ENCODE measurements around the gene SULT1C2. TPM values are rescaled to one million over a fixed set of nuclear protein-coding genes. Genes with fewer than 3 reads are reported as not detected.

Gene SULT1C2
- total RNA-seq, 1 experiment from 2014 or later: not detected

DNA sequence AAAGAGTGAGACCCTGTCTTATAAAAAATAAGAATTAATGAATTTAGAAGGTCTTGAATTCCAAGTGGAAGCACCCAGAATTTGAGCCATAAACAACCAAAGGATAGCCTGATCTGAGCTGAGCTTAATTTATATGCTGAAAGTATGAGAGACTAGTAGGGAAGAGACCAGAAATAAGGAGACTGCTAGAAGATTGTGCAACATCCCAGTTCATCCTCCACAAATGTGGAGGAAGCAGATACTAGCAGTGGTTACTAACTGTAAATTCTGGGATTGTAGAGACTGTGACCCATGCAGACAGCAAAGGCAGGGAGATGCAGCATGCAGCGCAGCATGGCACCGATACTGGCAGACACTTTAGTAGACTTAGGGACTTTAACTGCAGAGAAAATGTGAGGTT, 1.5 kb upstream of the SULT1C2 start:
- DNase-seq (ENCODE audit: extremely low read depth, low read depth): no peak

DNA sequence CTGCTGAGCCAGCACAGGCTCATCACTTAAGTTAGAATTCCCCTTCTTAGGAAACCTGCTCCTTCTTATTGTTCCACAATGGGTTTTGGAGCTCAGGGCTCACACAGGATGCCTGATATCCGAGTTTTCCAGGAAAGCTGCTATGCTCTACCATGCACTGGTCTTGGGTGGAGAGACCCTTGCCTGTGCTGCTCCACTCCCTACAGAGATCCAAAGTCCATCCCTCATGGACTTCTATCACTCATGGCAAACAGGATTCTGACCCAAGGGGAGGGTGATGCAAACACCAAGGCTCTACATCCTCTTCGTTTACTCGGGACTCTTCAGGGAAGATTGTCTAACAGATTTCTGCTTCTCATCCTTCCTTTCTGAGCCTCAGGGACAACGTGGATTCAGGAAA, 5.2 kb downstream of the SULT1C2 start:
- no peak for DNase-seq (ENCODE audit: extremely low read depth, low read depth)

DNA sequence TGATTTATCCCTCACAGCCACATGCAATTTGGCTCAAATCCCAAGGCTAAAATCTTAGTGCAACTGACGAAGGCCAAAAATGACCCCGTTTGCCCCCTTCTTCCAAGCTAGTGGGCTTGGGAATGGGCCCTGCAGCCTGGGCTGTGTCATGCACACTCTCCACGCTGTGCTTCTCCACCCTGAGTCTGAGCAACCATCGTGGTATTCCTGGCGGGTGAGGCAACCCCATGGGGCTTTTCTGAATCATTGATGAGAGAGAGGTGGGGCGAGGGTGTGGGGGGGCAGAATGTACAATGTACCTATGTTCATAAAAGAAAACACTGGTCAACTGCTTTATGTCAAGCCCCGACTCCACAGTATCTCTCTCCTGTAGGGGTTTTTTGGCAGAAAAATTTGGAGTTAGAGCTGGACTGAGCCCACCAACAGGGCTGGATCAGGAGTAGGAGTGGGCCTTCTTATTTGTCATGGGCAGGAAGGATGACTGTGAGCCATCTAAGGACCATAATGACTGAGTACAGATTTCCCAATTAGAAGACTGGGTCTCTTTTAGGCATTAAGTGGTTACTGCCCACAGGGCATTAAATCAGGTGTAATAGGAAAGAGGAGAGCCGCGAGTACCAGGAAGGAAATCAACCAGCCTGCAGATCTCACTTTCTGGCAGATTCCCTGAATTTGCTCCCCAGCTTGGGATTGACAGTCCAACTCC, 8.9 kb downstream of the SULT1C2 start:
- DNase-seq (ENCODE audit: extremely low read depth, low read depth): no peak

DNA sequence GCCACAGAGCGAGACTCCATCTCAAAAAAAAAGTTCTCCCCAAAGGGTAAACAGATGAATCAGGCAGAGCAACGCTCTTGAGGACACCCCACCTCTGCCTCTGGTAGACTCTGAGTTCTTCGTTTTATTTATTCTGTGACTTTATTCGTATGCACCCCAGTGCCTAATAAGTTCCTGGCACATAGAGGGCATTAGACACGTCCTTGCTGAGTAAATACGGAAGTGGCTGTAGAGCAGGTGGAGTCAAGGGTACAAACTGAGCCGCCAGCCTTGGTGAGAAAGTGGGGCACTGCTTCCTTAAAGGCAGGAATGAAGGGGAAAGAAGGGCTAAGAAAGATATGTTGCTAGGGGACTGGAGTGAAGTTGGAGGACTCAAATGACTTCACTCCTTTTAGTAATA, 12.9 kb downstream of the SULT1C2 start:
- no peak for DNase-seq (ENCODE audit: extremely low read depth, low read depth)

DNA sequence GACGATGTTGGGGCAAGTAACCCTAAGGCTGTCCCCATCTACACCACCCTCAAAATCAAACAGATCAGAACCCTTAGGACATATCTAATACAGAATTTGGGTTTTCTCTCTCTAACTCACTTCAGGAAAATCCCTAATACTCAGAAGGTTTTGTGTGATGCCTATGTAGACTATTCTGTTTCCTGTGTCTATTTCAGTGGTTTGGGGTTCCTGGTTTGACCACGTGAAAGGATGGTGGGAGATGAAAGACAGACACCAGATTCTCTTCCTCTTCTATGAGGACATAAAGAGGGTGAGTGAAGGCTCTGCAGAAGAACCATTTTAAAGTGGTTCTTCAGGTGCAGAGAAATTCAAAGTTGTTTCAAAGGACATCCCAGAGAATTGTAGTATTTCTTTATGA, 16.3 kb downstream of the SULT1C2 start:
- DNase-seq (ENCODE audit: extremely low read depth, low read depth): no peak

DNA sequence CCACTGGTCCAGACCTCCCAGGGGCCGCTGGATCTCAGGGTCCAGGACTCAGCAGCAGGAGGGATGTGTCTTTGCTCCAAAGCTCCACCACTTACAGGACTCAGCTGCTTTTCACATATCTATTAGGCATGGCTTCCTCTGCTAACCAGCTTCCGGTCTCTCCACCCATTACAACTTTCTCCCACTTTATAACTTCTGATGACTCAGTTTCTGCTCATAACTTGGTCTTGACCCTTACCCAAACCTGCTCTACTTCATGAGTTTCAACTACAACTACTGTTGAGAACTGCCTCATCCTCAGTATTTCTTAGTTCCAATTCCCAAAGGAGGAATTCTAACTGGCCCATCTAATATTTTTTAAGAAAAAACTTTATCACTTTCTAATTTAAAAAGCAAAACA, 17.2 kb downstream of the SULT1C2 start:
- no peak for DNase-seq (ENCODE audit: extremely low read depth, low read depth)

DNA sequence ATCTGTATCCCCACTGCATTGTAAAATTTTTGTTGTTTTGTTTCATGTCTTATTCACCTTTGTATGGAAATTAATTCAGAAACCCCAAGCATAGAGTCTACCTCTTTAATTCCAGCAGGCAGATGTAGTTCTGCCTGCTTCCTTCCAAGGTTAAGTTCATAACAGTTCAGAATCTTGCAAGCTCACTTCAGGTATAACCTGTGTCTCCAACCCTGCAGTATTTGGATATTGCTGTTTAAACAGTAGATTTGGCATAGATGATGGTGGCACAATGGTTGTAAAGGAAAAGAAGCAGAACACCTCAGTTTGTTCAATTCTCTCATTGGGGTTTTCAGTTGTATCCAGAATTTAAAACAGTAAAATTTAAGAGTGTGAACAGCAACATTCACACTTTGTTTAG, 21.2 kb downstream of the SULT1C2 start:
- no peak for DNase-seq (ENCODE audit: extremely low read depth, low read depth)

DNA sequence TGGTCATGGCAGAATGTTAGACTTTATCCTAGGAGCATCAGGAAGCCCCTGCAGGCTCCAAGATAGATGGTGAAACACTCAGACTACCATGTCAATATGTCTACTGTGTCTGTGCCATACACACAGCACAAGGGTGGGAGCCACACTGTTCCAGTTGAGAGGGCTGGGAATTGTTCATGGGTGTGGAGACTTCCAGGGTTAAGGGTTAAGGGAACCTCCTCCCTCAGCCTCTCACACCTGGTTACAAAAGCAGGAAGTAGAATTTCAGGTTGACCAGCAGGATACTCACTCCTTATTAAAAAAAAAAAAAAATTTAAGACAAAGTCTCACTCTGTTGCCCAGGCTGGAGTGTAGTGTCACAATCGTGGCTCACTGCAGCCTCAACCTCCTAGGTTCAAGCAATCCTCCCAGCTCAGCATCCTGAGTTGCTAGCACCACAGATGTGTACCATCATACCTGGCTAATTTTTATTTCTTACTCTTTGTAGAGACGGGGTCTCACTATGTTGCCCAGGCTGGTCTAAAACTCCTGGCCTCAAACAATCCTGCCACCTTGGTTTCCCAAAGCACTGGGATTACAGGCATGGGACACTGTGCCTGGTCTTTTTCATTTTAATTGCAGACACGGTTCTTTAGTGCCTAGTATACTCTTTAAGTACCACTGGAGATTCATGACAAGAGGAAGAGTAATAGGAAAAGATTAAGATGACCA, 26.0 kb downstream of the SULT1C2 start:
- DNase-seq (ENCODE audit: extremely low read depth, low read depth): no peak

DNA sequence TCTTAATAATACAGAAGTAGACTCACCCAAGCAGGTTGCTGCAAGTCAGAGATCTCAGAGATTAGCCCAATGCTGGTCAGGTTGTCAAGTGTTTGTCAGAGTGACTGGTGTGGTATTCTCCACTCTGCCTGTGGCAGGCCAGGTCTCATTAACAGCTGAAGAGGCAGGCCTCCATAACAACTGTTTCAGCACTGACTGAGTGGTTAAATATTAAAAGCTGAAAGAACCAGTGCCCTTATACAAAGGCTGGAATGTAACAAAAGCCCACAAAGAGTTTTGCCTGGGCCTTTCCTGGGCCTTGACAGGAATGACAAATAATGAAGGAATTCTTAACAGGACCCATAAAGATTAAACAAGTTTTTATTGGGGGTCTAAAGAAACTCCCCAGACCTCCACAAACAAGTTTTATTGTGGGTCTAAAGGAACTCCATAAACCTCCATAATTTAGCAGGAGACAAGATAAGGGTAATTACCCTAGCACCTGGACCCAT, 26.8 kb downstream of the SULT1C2 start:
- no peak for DNase-seq (ENCODE audit: extremely low read depth, low read depth)

DNA sequence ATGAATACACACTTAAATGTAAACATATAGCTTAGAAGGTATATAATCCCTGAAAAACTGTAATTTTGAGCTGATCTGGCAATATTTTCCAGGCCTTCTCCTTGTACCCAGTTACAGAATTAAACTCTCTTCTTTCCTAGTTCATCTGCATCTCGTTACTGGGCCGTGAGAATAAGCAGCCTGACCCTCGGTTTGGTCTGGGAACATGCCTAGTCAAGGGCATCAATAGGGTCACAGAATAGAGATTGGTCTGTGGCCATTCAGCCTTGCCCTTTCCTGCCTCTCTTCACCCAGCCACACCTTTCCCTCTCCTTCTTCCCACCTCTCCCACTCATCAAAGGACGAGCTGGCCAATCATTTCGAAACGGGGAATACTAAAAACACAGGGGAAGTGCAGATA, 27.3 kb downstream of the SULT1C2 start:
- no peak for DNase-seq (ENCODE audit: extremely low read depth, low read depth)

DNA sequence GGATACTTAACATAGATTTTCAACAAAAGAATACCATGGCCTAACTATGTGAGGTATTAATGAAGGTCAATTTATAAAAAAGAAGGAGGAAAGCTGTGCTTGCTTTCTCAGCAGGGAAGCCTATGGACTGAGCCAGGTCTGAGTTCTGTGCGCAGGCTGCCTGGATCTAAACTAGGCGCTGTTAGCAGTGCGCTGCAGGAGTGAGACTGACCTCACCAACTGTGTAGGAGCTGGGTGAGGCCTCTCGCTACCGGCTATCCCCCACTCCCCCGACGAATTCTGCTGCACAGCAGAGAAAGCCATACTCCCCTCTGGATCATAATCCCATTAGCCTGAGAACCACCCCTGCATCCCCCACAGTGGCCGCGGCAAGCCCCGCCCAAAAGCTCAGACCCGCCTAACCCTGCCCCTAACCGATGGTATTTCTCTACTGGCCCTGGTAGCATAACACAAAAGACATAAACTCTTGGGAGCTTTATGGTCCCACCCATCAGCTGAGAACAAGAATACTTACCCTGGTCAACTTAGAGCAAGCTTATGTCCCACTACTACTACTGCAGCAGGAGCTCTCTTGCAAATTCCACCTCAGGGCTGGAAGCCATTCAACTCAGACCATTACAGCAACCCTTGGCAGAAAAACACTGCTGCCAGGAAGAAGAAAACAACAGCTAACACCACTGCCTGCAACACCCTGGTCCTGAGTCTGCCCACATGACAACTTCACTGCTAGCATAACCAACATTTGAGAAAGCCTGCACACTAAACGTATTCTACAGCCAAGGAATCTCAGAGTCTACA, 28.0 kb downstream of the SULT1C2 start:
- DNase-seq (ENCODE audit: extremely low read depth, low read depth): no peak

DNA sequence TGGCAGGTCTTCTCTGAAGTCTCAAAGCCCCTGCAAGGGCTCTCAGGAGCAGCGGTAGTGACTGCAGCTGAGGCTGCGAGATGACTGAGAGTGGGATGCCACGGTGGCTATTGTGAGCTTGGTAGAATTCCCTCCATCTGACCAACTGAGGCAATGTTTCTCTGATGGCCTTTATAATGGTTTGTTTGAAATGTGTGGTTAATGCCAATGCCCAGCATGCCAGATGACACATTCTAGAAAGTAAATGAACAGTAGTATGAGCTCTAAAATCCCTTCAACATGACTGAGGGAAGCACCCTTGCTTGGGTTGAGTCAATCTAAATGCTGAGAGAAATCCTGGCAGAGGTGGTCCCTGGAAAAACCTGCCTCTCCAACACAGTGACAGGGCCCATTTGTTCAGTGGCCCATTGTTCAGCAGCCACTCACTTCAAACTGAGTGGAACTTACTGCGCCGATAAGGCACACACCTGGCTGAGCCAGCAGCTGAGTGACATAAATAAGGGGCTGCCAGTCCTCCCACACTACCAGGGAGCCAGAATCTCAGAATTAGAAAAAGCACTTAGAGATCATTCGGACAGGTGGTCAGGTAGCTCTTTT, 31.7 kb downstream of the SULT1C2 start:
- DNase-seq (ENCODE audit: extremely low read depth, low read depth): no peak

DNA sequence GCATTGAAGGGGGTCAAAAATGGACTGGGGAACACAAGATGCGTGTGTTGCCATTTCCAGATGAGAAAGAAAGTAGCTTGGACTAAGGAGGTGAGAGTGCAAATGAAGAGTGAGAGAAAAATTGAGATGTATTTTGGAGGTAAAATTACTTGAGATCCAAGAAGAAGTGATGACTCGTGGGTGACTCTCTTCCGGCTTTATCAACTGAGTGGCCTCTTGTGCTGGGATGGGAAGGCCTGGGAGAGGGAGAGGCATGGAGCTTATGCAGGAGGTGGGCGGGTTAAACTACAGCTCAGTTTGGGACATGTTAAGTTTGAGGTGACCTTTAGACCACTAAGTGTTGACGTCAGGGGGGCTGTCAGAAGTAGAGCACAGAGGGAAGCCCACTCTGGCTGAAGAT, 34.9 kb downstream of the SULT1C2 start:
- no peak for DNase-seq (ENCODE audit: extremely low read depth, low read depth)

DNA sequence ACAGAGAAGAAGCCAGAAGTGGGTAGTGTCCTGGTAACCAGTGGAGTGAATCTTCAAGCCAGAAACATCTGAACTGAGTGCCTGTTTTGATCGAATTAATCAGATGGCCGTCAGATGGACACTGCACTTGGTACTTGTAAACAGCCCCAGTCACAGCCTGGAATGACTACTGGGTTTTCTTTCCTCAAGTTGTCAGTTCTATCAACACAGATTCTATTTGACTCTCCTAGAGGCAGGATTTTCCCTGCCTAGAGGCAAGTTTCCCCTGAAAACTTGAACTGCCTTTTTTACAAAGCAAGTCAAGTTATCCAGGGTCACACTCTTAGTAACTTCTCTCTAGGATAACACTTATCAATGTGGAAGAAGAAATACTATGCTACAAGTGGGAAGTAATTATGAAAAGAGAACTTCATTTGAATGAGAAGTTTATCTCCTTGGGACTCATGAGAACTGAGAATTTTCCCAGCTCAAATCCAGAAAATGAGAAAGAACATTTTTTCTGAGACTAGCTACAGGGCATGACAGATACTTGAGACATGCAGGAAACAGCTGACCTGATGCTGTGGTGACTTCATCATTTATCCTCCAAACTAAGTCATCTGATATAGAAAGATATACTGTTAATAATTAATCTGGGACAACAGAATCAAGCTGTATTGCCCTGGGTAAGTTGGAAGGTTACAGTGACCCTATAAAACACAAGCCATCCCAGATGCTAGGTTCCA, 36.0 kb downstream of the SULT1C2 start:
- no peak for DNase-seq (ENCODE audit: extremely low read depth, low read depth)

DNA sequence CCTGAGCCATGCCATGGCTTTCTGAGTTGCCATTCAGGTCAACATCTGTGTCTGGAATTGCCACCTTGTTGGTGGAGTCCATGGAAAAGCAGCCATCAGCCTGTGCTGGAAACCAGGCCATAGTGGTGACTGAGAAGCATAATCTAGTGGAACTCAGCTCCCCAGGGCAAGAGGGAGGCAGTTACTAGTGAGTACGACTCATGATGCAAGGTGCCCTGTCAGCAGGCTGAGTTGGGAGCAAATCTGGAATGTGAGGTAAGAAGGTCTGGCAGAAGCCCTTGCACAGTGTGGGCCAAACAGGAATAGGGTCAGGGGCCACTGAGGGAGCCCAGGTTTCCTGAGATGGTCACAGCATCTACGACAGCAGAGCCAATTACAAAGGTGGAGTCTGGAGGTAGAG, 37.1 kb downstream of the SULT1C2 start:
- DNase-seq (ENCODE audit: extremely low read depth, low read depth): no peak

DNA sequence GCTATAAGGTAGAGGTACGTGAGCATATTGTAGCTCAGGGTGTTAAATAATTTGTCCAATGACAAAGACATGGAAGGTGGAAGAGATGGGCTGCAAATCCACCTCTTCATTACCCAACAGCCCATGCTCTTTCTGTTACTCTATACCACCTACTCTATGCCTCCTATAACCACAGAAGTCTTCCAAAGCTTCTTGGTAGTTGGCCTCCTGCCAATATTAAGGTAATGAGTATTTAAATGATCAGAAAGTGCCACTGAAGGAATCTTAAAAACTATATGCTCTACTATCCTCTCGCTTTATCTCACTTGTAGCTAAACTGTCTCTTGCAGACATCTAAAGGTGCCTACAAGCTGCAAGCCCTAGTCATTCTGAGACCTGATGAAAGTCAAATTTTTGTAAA, 41.1 kb downstream of the SULT1C2 start:
- no peak for DNase-seq (ENCODE audit: extremely low read depth, low read depth)

DNA sequence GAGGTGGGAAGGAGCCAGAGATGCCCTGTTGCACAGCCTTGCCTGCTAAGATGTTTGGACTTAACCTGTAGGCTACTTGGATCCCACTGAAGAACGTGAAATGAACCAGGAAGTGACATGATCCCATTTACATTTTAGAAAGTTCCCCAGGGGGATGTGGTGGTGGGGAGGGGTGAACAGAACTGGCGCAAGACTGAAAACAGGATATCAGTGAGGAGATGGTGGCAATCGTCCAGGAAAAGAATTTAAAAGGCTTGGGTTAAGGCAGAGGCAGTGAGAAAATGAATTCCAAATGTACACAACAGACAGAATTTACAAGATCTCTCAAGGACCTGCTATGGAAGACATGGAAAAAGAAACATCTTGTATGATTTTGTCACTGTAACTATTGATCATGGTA, 42.3 kb downstream of the SULT1C2 start:
- no peak for DNase-seq (ENCODE audit: extremely low read depth, low read depth)

DNA sequence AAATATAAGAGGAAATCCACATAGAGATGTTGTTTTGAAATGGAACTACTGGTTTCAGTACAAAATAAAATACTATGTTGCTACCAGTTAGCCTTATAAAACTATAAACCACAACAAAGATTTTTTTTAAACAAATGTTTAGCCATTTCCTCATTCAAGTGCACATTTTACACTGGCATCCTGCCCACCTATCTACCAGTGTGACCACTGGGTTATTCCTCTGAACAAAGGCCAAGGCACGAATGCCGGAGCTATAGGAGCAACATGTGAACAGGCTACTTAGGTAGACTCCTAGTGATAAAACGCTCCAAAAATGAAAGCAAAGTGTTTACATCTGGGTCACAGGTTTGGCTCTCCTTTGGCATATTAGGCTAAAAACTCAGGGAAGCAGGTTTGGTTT, 57.3 kb downstream of the SULT1C2 start:
- DNase-seq (ENCODE audit: extremely low read depth, low read depth): no peak

DNA sequence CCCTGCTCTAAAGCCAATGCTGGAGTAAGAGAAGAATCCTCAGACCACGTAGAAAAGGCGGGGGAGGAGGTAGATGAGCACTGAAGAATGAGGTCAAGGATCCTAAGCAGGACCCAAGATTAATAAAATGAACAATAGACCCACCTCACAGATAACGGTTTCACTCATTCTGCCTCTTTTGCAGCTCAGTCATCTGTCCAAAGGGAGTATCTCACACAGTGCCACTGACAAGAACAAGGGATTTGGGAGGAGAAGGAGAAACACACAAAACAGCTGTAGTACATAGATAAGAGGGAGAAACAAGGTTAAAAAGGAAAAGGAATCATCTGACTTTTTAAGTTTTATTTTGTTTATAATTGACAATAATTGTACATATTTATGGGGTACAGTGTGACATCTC, 58.1 kb downstream of the SULT1C2 start:
- no peak for DNase-seq (ENCODE audit: extremely low read depth, low read depth)

DNA sequence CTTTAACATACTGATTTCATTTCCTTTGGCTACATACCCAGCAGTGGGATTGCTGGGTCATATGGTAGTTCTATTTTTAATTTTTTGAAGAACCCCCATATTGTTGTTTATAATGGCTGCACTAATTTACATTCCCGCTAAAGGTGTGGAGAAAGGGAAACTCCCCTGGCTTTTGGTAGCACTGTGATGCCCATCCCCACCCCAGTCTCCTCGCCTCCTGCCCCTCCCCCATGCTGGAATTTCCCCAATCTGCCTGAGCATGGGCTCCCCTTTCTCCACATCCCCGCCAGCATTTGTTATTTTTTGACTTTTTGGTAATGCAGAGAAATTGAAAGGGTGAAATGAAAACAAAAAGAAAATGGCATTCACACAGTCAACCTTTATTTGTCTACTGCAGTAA, 59.1 kb downstream of the SULT1C2 start:
- no peak for DNase-seq (ENCODE audit: extremely low read depth, low read depth)
